Activated naive CD8-positive, alpha-beta T cell treated with anti-CD3 and anti-CD28 coated beads, Interleukin-2, amount 50 U/mL, for 24 hours (primary cell): ENCODE measurements around the gene ABLIM2.
A peak's percentile ranks its signal among the peaks of the same experiment; 100 is the strongest.

Source experiments
- ATAC-seq: fragments of 150-1000 bp; cut with Tn5 transposase; one replicate; pipeline ENCODE4 v1.10.0; 2021
- DNase-seq: peaks from one replicate; pipeline ENCODE4 v3.0.0; 2021
- H3K27ac Mint-ChIP-seq: one replicate; pipeline ENCODE4 v1.8.0; 2021; ENCODE audit warnings: mild to moderate bottlenecking, mixed read lengths
- H3K27me3 Mint-ChIP-seq: one replicate; pipeline ENCODE4 v1.8.0; 2021; ENCODE audit warnings: mixed read lengths
- H3K36me3 Mint-ChIP-seq: one replicate; pipeline ENCODE4 v1.8.0; 2021; ENCODE audit warnings: low read depth, mixed read lengths
- H3K4me1 Mint-ChIP-seq: one replicate; pipeline ENCODE4 v1.8.0; 2021; ENCODE audit warnings: mixed read lengths
- H3K4me3 Mint-ChIP-seq: one replicate; pipeline ENCODE4 v1.8.0; 2021; ENCODE audit warnings: mild to moderate bottlenecking, moderate library complexity, mixed read lengths
- H3K9me3 Mint-ChIP-seq: one replicate; pipeline ENCODE4 v1.8.0; 2021; ENCODE audit warnings: mixed read lengths

Gene ABLIM2

GRCh38 chr4:8060632-8061031 is 98.0 kb downstream of the ABLIM2 start:
- H3K9me3 Mint-ChIP-seq = peaks cover 17% of the 10 kb centered on the region
- no peaks in the 10 kb centered on the region for H3K27me3 Mint-ChIP-seq
- ATAC-seq = no peak
- peaks cover 2% of the 10 kb centered on the region for H3K36me3 Mint-ChIP-seq
- H3K27ac Mint-ChIP-seq = no peak overlapping the region
- H3K4me1 Mint-ChIP-seq = no peaks in the 10 kb centered on the region
- DNase-seq = no peak
- no peak overlapping the region for H3K4me3 Mint-ChIP-seq

DNA sequence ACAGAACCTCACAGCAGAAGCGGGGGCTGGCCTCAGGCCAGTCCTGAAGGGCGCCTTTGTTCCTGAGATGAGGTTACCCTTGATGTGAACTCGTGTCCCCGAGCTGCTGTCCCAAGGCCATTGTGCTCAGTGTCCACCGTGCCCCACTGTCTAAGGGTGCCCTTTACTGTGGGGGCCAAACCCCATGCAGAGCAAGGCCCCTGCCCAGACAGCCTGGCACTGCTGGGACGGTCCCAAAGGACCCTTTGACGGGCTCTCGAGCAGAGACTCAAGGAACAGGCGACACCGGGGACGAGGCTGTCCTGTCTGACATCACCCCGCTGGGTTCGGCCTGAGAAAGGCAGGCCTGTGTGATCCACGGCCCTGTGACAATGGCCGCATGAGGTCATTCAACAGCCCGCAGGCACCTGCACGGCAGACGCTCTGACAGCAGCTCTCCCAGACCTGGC is 100.6 kb downstream of the ABLIM2 start:
- no peak overlapping the region for H3K27ac Mint-ChIP-seq
- no peaks in the 10 kb centered on the region for H3K4me1 Mint-ChIP-seq
- no peaks in the 10 kb centered on the region for H3K9me3 Mint-ChIP-seq
- H3K36me3 Mint-ChIP-seq = no peaks in the 10 kb centered on the region
- H3K4me3 Mint-ChIP-seq = no peak overlapping the region
- DNase-seq (no peak), ATAC-seq (no peak)
- no peaks in the 10 kb centered on the region for H3K27me3 Mint-ChIP-seq

GRCh38 chr4:8055206-8055605 is 103.4 kb downstream of the ABLIM2 start:
- no peaks in the 10 kb centered on the region for H3K9me3 Mint-ChIP-seq
- H3K4me3 Mint-ChIP-seq = no peak overlapping the region
- no peak for ATAC-seq
- H3K27ac Mint-ChIP-seq = no peak overlapping the region
- no peaks in the 10 kb centered on the region for H3K4me1 Mint-ChIP-seq
- no peak for DNase-seq
- no peaks in the 10 kb centered on the region for H3K36me3 Mint-ChIP-seq
- H3K27me3 Mint-ChIP-seq = no peaks in the 10 kb centered on the region

GRCh38 chr4:8053688-8054449 is 104.7 kb downstream of the ABLIM2 start:
- Mint-ChIP-seq H3K27ac (no peak overlapping the region), H3K9me3 (no peaks in the 10 kb centered on the region), H3K4me3 (no peak overlapping the region), H3K27me3 (no peaks in the 10 kb centered on the region), H3K4me1 (no peaks in the 10 kb centered on the region), H3K36me3 (no peaks in the 10 kb centered on the region)
- ATAC-seq (no peak), DNase-seq (no peak)

GRCh38 chr4:8052160-8052691 is 106.4 kb downstream of the ABLIM2 start:
- H3K36me3 Mint-ChIP-seq = no peaks in the 10 kb centered on the region
- no peak overlapping the region for H3K27ac Mint-ChIP-seq
- no peaks in the 10 kb centered on the region for H3K9me3 Mint-ChIP-seq
- ATAC-seq = no peak
- no peaks in the 10 kb centered on the region for H3K4me1 Mint-ChIP-seq
- no peak for DNase-seq
- H3K4me3 Mint-ChIP-seq = no peak overlapping the region
- H3K27me3 Mint-ChIP-seq = no peaks in the 10 kb centered on the region

- ATAC-seq (no peak), DNase-seq (no peak)
- Mint-ChIP-seq H3K4me3 (no peak overlapping the region), H3K36me3 (no peaks in the 10 kb centered on the region), H3K9me3 (no peaks in the 10 kb centered on the region), H3K4me1 (peaks cover under 1% of the 10 kb centered on the region), H3K27ac (no peak overlapping the region), H3K27me3 (no peaks in the 10 kb centered on the region)
Measured at GRCh38 chr4:8051644-8052043, 107.0 kb downstream of the ABLIM2 start.

DNA sequence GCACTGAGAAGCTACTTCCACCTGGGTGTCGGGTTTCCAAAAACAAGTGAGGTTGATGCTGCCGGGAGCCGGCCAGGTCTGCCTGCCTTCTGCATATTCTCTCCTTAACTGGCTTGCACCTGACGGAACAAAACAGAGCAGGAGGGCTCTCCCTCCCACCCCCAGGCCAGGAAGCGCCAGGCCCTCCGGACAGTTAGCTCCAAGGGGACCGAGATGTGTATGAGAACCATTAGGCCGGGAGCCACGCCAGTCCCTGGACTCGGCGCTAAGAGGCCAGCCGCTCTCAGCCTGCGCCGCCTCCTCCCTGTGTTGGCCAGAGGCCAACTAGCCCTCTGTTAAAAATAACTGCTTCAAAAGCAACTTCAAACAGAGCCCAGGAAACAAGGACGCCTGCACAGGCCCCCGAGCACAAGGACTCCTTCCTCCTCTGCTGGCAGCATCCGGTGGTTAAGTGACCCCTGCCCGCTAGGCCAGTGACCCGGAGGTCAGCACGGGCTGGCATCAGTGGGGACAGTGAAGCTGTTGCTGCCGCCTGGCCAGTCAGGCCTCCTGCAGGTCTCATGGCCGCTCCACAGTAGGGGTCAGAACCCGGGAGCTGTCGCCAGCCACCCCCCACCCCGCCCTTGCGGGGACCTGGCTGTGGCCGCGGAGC is 107.9 kb downstream of the ABLIM2 start:
- Mint-ChIP-seq H3K27ac (no peak overlapping the region), H3K36me3 (no peaks in the 10 kb centered on the region), H3K27me3 (no peaks in the 10 kb centered on the region), H3K9me3 (no peaks in the 10 kb centered on the region), H3K4me3 (no peak overlapping the region), H3K4me1 (peaks cover 3% of the 10 kb centered on the region)
- ATAC-seq (no peak), DNase-seq (no peak)

GRCh38 chr4:8050180-8050554 is 108.4 kb downstream of the ABLIM2 start:
- DNase-seq (no peak), ATAC-seq (no peak)
- no peak overlapping the region for H3K4me3 Mint-ChIP-seq
- H3K27ac Mint-ChIP-seq = no peak overlapping the region
- H3K4me1 Mint-ChIP-seq = peaks cover 3% of the 10 kb centered on the region
- H3K36me3 Mint-ChIP-seq = no peaks in the 10 kb centered on the region
- H3K27me3 Mint-ChIP-seq = no peaks in the 10 kb centered on the region
- no peaks in the 10 kb centered on the region for H3K9me3 Mint-ChIP-seq

GRCh38 chr4:8048856-8049676 is 109.5 kb downstream of the ABLIM2 start:
- H3K4me3 Mint-ChIP-seq = no peak overlapping the region
- peaks cover 3% of the 10 kb centered on the region for H3K4me1 Mint-ChIP-seq
- DNase-seq = no peak
- H3K27ac Mint-ChIP-seq = no peak overlapping the region
- H3K36me3 Mint-ChIP-seq = no peaks in the 10 kb centered on the region
- no peak for ATAC-seq
- no peaks in the 10 kb centered on the region for H3K9me3 Mint-ChIP-seq
- H3K27me3 Mint-ChIP-seq = no peaks in the 10 kb centered on the region

- H3K27me3 Mint-ChIP-seq = no peaks in the 10 kb centered on the region
- H3K9me3 Mint-ChIP-seq = no peaks in the 10 kb centered on the region
- ATAC-seq (no peak), DNase-seq (no peak)
- peaks cover 3% of the 10 kb centered on the region for H3K4me1 Mint-ChIP-seq
- no peak overlapping the region for H3K4me3 Mint-ChIP-seq
- H3K36me3 Mint-ChIP-seq = no peaks in the 10 kb centered on the region
- no peak overlapping the region for H3K27ac Mint-ChIP-seq
Measured at GRCh38 chr4:8047837-8048678, 110.6 kb downstream of the ABLIM2 start.

- Mint-ChIP-seq H3K36me3 (no peaks in the 10 kb centered on the region), H3K27me3 (no peaks in the 10 kb centered on the region), H3K4me1 (peaks cover 3% of the 10 kb centered on the region), H3K9me3 (no peaks in the 10 kb centered on the region), H3K4me3 (no peak overlapping the region), H3K27ac (no peak overlapping the region)
- DNase-seq (peak; percentile 27), ATAC-seq (peak; percentile 66)
Measured at GRCh38 chr4:8046925-8047541, 111.6 kb downstream of the ABLIM2 start.

DNA sequence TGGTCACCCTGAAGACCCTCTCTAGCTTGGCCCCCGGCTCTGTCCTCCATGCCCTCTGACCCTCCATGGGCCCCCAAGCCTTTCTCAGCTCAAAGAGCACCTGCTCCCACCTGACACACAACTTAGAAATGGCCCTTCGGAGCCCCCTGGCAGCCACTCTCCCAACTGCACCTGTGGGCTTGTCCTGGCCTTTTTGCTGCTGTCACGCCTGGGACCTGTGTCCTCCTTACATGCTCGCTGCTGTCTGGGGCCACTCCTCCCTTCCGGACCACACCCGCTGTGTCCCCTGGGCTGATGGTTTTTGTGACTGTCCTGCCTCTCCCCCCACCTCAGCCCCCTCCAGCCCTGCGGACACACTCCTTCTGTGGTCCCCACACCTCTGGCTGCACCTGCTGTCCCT is 112.7 kb downstream of the ABLIM2 start:
- ATAC-seq = no peak
- H3K27me3 Mint-ChIP-seq = no peaks in the 10 kb centered on the region
- H3K36me3 Mint-ChIP-seq = no peaks in the 10 kb centered on the region

DNA sequence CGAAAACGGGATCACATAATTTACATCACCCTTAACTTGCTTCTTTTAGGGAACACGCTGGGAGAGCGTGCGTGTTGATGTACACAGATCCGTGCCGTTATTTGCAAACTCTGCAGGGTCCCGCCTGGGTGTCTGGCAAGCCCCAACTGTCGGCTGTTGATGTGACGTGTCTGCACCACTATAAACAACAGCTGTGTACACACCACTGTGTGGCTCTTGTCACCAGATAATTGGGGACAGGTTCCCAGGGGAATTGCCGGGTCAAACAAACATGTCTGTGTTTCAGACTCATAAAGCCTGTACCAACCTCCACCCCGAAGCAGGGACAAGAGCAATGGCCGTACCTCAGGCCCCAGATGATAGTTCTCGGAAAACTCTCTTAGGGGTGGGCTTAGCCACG is 113.9 kb downstream of the ABLIM2 start:
- Mint-ChIP-seq H3K4me3 (no peak overlapping the region), H3K27me3 (no peaks in the 10 kb centered on the region), H3K4me1 (peaks cover 3% of the 10 kb centered on the region), H3K36me3 (no peaks in the 10 kb centered on the region), H3K27ac (peak overlapping the region; percentile 40), H3K9me3 (no peaks in the 10 kb centered on the region)
- ATAC-seq (no peak), DNase-seq (no peak)

More for the DNA sequence above, 112.7 kb downstream of the ABLIM2 start:
- no peak overlapping the region for H3K4me3 Mint-ChIP-seq
- peaks cover 3% of the 10 kb centered on the region for H3K4me1 Mint-ChIP-seq
- no peak for DNase-seq
- no peaks in the 10 kb centered on the region for H3K9me3 Mint-ChIP-seq
- H3K27ac Mint-ChIP-seq = no peak overlapping the region

DNA sequence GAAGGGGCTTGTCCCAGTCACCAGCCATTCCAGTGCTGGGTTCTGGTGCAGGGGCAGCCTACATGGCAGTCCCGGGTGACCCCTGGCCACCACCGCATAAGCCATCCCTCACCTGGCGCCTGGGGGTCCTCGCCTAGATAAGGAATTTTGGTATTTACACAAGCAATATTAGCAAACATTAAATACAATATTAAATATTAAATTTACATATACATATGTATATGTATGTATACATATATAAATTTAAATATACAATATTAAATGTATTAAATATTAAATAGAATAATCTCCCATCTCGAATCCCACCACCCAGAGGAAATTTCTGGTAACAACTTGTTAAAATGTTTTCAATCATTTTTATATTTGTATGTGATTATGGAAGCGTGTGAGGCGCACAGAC is 114.4 kb downstream of the ABLIM2 start:
- Mint-ChIP-seq H3K4me3 (no peak overlapping the region), H3K4me1 (peaks cover 3% of the 10 kb centered on the region), H3K27ac (no peak overlapping the region), H3K9me3 (no peaks in the 10 kb centered on the region), H3K27me3 (peaks cover 4% of the 10 kb centered on the region), H3K36me3 (no peaks in the 10 kb centered on the region)
- ATAC-seq = no peak
- no peak for DNase-seq
